ENCODE measurements around the gene EPHA6.

Gene EPHA6

GRCh38 chr3:97037294-97037943 is 223.0 kb downstream of the EPHA6 start:
- DNase-seq = no peak

DNA sequence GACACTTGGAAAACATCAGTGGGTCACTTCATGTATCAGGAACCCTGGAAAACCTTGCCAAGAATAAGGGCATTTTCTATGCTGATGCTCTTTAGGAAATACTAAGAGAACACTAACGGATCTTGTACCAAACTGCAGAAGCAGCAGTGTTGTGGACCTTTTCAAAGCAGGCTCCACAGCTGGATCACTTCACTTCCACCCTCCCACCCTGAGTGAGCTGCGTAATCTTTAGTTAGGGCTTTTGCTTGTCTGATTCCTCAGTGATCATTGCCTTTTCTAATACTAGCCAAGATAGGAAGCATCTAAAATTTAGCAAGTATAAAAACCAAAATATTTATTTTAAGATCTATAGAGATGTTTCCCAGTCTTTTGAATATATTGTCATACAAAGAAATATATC is 229.0 kb downstream of the EPHA6 start:
- no peak for DNase-seq

- DNase-seq = no peak
Measured at GRCh38 chr3:97057365-97057764, 243.0 kb downstream of the EPHA6 start.

GRCh38 chr3:97059168-97059567 is 244.8 kb downstream of the EPHA6 start:
- DNase-seq = no peak

DNA sequence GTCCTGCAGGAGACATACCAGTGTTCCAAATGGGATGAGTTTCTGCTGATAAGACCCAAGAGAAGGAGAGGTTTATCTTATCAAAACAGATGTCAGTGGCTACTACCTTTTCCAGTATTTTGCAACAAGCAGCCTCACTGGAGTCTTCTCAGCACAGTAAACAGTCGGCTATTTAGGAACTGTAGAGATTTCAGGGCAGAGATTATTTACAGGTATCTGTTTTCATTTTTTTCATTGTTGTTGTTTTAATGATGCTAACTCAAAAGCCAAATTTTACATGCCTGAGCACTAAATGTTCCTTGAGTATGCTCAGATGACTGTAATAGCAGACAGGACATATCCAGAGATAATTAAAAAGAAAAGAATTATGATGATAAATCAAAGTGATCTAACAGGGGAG is 252.1 kb downstream of the EPHA6 start:
- no peak for DNase-seq

GRCh38 chr3:97070302-97070701 is 255.9 kb downstream of the EPHA6 start:
- no peak for DNase-seq

DNA sequence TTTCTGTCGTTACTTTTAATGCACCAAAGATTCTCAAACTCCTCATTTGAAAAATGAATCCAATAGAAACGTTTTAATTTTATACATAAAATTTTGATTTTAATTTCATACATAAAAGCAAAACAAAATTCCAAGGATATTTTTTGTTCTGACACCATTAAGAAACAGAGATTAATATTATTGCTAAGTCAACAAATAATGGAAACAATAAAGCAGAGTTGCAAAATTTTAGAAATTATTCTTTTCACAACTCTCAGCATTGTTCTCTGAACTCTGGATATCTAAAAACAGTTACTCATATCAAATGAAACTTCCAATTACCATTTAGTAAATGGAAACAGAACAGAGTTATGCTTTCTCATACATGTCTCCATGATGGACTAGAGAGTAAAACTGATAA is 260.2 kb downstream of the EPHA6 start:
- no peak for DNase-seq

DNA sequence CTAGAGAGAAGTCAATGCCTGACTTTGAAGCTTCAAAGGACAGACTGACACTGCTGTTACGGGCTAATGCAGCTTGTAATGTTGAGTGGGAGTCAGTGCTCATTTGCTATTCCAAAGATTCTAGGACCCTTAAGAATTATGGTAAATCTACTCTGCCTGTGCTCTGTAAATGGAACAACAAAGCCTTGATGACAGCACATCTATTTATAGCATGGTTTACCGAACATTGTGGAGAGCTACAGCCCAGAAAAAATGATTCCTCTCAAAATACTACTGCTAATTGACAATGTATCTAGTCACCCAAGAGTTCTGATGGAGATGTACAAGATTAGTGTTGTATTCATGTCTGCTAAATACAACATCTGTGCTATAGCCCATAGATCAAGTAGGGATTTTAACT is 262.3 kb downstream of the EPHA6 start:
- DNase-seq = no peak

DNA sequence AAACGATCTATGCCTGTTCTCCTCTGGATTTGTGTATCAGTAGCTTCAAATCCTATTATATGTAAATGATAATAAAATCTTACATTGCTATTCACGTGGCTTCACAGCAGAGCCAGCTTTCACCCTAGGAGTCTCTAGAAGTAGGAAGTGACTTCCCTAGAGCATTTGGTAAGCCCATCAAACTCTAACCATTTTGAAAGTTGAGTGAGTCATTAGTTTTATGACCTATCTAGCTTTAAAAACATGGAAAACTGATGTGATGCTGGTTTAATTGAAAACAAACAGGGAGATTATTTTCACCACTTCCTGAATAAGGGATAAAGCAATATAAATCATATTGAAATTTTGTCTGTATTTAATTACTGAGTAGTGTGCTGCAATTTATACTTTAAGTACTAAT is 275.2 kb downstream of the EPHA6 start:
- DNase-seq = no peak

- DNase-seq = no peak
Measured at GRCh38 chr3:97102641-97103040, 288.2 kb downstream of the EPHA6 start.

DNA sequence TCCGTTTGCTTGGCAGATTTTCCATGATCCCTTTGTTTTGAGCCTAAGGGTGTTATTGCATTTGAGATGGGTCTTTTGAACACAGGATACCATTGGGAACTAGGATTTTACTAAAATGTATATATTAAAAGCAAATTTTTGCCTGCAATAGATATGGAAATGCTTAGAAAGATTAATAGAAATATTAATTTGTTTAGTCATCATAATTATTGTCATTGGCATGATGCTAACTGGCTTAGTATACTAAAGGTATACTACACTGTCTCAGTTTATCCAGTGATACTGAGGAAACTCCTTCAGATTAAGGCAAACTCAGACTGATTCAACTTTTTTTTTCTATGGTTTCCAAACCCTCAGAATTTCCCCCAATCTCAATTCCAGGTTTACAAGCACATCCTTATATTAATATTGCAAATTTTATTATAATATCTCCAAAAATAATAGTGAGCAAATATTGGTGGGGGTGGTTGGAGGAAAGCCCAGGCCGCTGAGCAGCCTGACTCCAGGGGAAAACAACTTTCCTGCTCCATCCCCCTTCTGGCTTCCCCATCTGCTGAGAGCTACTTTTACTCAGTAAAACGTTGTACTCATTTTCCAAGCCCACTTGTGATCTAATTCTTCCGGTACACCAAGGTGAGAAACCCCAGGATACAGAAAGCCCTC is 291.7 kb downstream of the EPHA6 start:
- DNase-seq = no peak

DNA sequence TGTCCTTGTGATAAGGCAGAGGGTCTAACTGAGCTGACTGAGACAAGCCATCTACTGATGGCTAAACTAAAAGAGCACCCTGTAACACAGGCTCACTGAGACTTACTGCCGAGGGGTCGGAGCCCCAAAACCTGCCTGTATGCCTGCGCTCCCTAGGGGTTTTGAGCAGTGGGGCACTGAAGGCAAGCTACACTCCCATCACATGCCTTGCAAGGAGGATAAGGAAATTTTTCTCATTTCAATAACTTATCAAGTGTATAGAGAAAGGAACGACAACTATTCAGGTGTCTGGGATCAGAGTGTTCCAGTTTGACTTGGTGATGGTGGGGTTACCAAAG is 292.2 kb downstream of the EPHA6 start:
- DNase-seq = no peak

DNA sequence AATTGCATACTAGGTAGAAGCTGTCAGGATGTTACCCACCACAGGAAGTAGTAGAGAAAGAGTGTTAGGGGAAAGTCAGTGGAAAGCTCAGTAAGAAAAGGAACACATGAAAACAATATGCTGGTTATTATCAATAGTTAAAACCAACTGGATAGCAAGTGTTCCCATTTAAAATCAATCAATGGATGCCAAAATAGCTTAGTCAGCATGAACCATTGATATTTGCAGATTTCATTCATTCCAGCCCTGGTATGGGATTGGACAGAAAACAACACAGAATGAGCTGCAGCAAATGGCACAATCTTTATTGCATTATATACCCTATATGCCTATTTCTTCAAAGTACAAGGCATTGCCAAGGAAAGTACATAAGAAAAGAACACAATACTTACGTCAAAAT is 293.7 kb downstream of the EPHA6 start:
- no peak for DNase-seq

- no peak for DNase-seq
Measured at GRCh38 chr3:97111244-97111643, 296.9 kb downstream of the EPHA6 start.

DNA sequence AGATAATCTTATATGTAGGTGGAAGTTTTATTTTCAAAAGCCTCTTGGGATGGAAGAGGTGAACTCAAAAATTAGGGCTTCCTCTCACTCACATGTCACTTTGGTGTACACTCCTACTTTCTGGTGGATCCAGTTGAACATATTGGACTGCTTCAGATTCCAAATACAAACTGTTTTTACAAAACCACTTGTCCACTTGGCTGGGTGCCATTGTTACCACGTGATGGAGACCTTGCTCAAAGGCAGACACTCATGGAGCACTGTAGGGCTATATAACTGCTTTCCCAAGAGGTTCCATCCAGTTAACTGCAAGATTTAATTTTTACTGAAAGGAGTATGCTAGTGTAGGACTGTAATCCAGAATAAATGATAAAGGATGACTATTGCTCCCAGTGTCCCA is 307.0 kb downstream of the EPHA6 start:
- no peak for DNase-seq

- no peak for DNase-seq
Measured at GRCh38 chr3:97125902-97126499, 311.6 kb downstream of the EPHA6 start.

DNA sequence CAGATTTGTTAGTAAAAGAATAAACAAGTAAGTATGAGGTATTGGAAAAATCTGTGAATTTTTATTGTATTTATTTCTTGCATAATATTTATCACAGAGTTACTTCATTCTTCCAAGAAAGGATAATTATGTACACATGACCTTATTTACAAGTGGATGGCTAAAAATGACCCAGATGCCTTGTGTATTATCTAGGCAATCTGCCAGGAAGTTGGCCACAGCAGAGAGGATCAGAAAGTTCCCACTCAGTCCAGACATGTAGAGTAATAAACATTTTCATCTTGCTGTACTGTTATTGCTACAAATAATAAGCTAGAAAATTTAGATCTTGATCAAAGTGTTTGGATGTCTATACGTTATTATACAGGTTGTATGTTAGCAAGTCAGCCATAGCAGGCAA is 317.1 kb downstream of the EPHA6 start:
- no peak for DNase-seq

DNA sequence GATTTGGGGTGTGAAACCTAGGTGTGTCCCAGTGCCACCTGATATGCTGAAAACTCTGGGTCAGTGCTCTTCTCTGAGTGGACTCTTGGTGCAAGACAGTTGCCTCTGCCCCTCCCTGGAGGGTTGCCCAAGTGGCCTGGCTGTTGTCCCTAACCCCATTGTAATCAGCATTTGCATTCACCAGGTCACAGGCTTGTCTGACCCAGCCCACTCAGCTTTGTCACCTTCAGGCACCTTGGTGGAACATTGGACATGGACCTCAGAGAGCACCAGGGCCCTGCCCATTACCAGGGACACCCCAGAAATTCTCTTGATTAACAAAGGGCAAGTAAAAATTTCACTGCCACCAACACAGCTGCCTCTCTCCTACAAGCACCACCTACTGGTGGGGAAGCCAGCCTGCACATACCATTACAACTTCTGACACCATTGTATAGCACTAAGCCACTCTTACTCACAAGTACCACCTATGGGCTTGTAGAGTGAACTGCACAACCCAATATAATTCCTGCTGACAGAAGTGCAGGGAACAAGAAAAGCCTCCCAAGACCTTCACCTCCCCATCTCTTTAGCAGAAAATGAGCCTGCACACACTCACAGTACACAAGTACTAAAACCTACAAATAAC is 324.6 kb downstream of the EPHA6 start:
- no peak for DNase-seq

- no peak for DNase-seq
Measured at GRCh38 chr3:97148931-97149330, 334.5 kb downstream of the EPHA6 start.

DNA sequence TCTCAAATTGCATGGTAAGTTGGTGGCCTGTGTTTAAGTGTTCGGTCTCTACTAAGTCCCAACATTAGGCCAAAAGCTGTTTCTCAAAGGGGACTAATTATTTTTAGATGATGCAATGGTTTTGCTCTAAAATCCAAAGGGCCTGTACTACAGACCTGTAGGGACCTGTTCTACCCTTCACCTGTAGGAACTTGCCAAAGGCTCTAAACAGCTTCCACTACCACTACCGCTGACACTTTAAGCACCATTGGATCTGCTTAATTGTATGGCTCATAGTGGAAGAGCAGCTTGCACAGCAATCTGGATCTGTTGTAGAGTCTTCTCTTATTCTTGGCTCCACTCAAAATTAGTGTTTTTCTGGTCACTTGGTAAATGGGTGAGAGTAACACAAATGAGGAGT is 346.8 kb downstream of the EPHA6 start:
- DNase-seq = no peak

GRCh38 chr3:97177242-97177641 is 362.8 kb downstream of the EPHA6 start:
- DNase-seq = no peak

DNA sequence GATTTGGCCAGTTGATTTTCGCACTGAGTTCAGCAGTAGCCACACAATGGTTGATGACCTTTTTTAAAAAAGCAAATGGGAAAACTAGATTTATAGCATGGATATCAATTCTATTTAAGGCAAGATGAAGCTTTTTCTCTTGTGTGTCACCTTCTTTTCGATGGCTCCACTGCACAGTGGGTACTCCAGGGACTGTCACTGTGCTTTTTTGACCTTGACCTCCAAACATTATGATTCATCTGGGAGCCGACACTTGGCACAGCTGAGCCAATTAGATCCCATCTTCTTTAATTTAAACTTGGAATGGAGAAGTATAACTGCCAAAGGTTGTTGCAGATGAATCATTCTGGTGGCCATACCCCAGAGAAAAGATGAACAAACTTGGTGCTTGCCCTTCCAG is 367.3 kb downstream of the EPHA6 start:
- no peak for DNase-seq

DNA sequence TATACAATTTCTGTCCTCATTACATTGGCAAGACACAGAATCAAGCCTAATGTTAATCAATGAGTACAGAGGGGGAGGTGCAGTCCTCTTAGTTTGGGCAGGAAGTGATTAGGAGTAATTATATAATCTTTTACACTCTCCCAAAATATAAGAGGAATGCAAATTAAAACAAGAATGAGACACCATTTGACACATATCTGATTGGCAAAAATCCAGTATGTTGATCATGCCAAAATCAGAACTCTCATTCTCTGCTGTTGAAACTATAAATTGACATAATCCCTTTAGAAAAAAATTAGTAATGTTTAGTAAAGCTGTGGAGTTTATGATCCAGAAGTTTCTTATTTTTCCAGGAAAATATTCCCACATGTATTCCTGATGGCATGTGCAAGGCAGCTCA is 373.4 kb downstream of the EPHA6 start:
- DNase-seq = no peak

DNA sequence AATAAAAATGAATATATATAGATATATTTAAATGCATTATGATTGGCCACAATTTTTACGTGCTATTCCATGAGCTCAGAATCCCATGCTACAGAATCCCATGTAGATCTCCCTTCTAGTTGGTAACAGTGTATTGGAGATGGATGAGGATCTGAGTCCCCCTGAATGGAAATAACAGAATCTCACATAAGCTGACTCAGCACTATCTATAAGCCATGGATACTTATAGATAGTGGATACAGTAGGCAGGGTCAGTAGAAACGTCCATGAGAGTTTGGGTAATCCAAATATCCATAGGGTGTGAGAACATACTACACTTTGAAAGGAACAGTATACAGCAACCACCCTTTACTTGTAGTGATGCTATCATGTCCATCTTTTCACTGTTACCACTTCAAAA is 375.4 kb downstream of the EPHA6 start:
- DNase-seq = no peak

All from NCI-H1694 treated with DMSO at 0.1 percent for 48 hours (cell line).